ENCODE results near the gene GPX4. TPM values are rescaled to one million over a fixed set of nuclear protein-coding genes. Genes with fewer than 3 reads are reported as not detected.
A peak's percentile ranks its signal among the peaks of the same experiment; 100 is the strongest.

The GPX4 gene
- total and polyA plus RNA-seq, 10 donors: 138 to 562 (median 247) TPM

- TF ChIP-seq POLR2A (IDR thresholded peaks at IDR 0.05) (no peak), POLR2AphosphoS5 (IDR thresholded peaks at IDR 0.05) (peak in 1 of 3 donors; percentile 37)
- peaks cover 0 to 94% (median 64%) of the 10 kb centered on the region in 6 donors for H3K36me3 ChIP-seq
- no peaks in the 10 kb centered on the region for H3K27me3 ChIP-seq (replicated peaks in 1 of 7)
- WGBS, 5 donors: 93 to 96% (median 95%) methylated on average over 24 to 39 of the region's 39 CpGs
- peak overlapping the region in 6 of 8 donors; percentile 53 to 95 (median 86) for H3K27ac ChIP-seq
- DNase-seq: no peak
- no peak overlapping the region for H3K4me3 ChIP-seq
- peaks cover under 1 to 72% (median 49%) of the 10 kb centered on the region in 6 donors for H3K4me1 ChIP-seq
- no peaks in the 10 kb centered on the region for H3K9me3 ChIP-seq
- intact Hi-C loops (cut with DNase I; ENCODE audit: low total_unique reads): no loop called here
These were observed 45.7 kb downstream of the GPX4 start for GRCh38 chr19:1149259-1150045.

DNA sequence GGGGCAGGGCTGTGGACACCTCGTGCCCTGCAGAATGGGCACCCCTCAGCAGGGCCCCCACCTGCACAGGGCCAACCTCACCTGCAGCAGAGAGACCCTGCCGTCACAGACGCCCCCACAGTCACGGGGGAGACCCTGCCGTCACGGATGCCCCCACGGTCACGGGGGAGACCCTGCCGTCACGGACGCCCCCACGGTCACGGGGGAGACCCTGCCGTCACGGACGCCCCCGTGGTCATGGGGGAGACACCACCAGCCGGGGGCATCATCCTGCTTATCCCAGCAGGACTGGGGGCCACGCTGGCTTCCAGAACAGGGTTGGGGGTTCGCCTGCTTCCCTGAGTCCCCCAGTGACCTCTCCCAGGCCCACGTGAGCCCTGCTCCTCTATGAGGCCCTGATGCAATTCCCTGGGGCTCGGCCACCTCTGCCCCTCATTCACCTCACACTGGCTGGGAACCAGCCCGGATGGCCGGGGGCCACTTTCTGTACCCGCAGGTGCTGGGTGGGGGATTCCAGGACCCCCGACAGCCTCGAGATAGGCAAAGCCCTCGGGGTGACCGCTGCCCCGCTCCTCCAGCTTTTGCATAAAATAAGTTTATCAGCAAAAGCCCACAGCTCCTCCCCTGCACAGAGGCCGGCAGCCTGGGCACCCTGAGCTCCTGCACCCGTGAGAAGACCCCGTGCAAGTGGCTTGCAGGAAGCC, 46.7 kb downstream of the GPX4 start:
- WGBS, 5 donors: 80 to 97% (median 86%) methylated on average over 9 to 33 of the region's 33 CpGs
- TF ChIP-seq, protein P1, sequence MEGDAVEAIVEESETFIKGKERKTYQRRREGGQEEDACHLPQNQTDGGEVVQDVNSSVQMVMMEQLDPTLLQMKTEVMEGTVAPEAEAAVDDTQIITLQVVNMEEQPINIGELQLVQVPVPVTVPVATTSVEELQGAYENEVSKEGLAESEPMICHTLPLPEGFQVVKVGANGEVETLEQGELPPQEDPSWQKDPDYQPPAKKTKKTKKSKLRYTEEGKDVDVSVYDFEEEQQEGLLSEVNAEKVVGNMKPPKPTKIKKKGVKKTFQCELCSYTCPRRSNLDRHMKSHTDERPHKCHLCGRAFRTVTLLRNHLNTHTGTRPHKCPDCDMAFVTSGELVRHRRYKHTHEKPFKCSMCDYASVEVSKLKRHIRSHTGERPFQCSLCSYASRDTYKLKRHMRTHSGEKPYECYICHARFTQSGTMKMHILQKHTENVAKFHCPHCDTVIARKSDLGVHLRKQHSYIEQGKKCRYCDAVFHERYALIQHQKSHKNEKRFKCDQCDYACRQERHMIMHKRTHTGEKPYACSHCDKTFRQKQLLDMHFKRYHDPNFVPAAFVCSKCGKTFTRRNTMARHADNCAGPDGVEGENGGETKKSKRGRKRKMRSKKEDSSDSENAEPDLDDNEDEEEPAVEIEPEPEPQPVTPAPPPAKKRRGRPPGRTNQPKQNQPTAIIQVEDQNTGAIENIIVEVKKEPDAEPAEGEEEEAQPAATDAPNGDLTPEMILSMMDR (IDR thresholded peaks at IDR 0.05 in 8 of 11, conservative IDR thresholded peaks at IDR 0.05 in 3 of 11): no peak
- peak in 1 of 3 donors; percentile 68 for TF ChIP-seq POLR2AphosphoS5 (IDR thresholded peaks at IDR 0.05)
- Histone ChIP-seq H3K27me3 (replicated peaks in 1 of 7) (no peaks in the 10 kb centered on the region), H3K36me3 (peaks cover 0 to 93% (median 64%) of the 10 kb centered on the region in 6 donors), H3K4me3 (peak overlapping the region in 1 of 8 donors; percentile 2), H3K27ac (peak overlapping the region; percentile 53 to 95 (median 84)), H3K4me1 (peaks cover 7 to 81% (median 59%) of the 10 kb centered on the region in 6 donors), H3K9me3 (no peaks in the 10 kb centered on the region)
- no peak for DNase-seq
- intact Hi-C loops (cut with DNase I; ENCODE audit: low total_unique reads): no loop called here

DNA sequence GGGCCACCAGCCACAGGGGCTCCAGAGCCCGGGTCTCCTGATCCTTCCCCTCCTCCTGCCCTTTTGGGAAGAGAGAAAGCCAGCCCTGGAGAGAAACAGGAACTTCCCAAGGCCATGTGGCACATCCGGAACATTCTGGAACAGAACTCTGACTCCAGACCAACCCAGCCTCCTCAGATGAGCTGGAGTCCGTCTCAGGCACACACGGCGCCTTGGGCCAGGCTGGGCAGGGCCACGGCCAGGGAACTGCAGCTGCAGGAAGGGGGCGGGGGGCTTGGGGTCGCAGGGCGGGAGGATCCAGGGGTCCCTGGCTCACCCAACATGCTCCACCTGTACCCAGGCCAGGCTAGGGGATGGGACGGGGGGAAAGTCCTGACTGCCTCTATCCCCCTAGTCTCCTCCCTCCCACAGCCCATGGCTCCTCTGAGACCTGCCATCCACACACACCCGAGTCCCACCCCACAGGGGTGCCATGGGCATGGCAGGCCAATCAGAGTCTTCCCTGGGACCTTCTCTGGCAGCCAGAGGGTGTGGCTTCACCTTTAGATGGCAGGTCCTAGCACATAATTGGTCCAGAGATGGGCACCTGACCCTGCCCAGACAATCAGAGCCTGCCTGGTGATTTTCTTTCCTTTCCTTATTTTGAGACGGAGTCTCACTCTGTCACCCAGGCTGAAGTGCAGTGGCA, 47.4 kb downstream of the GPX4 start:
- H3K4me3 ChIP-seq: no peak overlapping the region
- intact Hi-C loops (cut with DNase I; ENCODE audit: low total_unique reads): no loop called here

More for the DNA sequence above, 47.4 kb downstream of the GPX4 start:
- H3K9me3 ChIP-seq: no peaks in the 10 kb centered on the region
- 63 to 84% (median 81%) methylated on average over 3 to 12 of the region's 12 CpGs for WGBS, 5 donors
- peaks cover 0 to 92% (median 59%) of the 10 kb centered on the region in 6 donors for H3K36me3 ChIP-seq
- TF ChIP-seq POLR2A (IDR thresholded peaks at IDR 0.05): no peak
- TF ChIP-seq, protein P1 (IDR thresholded peaks at IDR 0.05 in 8 of 11, conservative IDR thresholded peaks at IDR 0.05 in 3 of 11): no peak
- peak; percentile 62 to 79 (median 68) for TF ChIP-seq POLR2AphosphoS5 (IDR thresholded peaks at IDR 0.05)
- H3K27ac ChIP-seq: peak overlapping the region; percentile 53 to 95 (median 84)
- no peak for DNase-seq
- H3K4me1 ChIP-seq: peaks cover 14 to 81% (median 66%) of the 10 kb centered on the region in 6 donors
- no peaks in the 10 kb centered on the region for H3K27me3 ChIP-seq (replicated peaks in 1 of 7)

Data from spleen (tissue), 11 donors.